T-helper 2 cell treated with Interferon-gamma antibody and Interleukin-4, amounts not matched to agents 5 μg/mL and 100 μg/mL, for 36 hours (primary cell): ENCODE measurements around the gene PWWP2A.

ENCODE experiments used
- DNase-seq: peaks from one replicate; pipeline ENCODE4 v3.0.0; 2021; ENCODE audit warnings: low spot score
- H3K27ac Mint-ChIP-seq: one replicate; pipeline ENCODE4 v1.8.0; 2021; ENCODE audit warnings: mild to moderate bottlenecking, mixed read lengths
- H3K27me3 Mint-ChIP-seq: one replicate; pipeline ENCODE4 v1.8.0; 2021; ENCODE audit warnings: low read depth, mixed read lengths
- H3K36me3 Mint-ChIP-seq: one replicate; pipeline ENCODE4 v1.8.0; 2021; ENCODE audit warnings: low read depth, mixed read lengths
- H3K4me1 Mint-ChIP-seq: one replicate; pipeline ENCODE4 v1.8.0; 2021; ENCODE audit warnings: low read depth, mixed read lengths
- H3K4me3 Mint-ChIP-seq: one replicate; pipeline ENCODE4 v1.8.0; 2022; ENCODE audit warnings: mild to moderate bottlenecking, moderate library complexity, mixed read lengths
- H3K9me3 Mint-ChIP-seq: one replicate; pipeline ENCODE4 v1.8.0; 2021; ENCODE audit warnings: mixed read lengths

Gene PWWP2A

DNA sequence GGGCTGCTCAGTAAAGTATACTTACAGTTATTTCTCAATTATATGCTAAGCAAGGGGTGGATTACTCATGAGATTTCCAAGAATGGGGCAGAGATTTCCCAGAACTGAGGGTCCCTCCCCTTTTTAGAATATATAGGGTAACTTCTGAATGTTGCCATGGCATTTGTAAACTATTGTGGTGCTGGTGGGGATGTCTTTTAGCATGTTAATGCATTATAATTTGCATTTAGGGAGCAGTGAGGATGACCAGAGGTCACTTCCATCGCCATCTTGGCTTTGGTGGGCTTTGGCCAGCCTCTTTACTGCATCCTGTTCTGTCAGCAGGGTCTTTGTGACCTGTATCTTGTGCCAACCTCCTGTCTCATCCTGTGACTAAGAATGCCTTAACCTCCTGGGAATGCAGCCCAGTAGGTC, 74.9 kb downstream of the PWWP2A start:
- H3K9me3 Mint-ChIP-seq: no peaks in the 10 kb centered on the region
- no peaks in the 10 kb centered on the region for H3K27me3 Mint-ChIP-seq
- H3K27ac Mint-ChIP-seq: no peak overlapping the region
- H3K36me3 Mint-ChIP-seq: peaks cover 25% of the 10 kb centered on the region
- DNase-seq: no peak
- peaks cover 4% of the 10 kb centered on the region for H3K4me1 Mint-ChIP-seq
- no peak overlapping the region for H3K4me3 Mint-ChIP-seq

GRCh38 chr5:160042671-160043070, 76.6 kb downstream of the PWWP2A start:
- H3K4me3 Mint-ChIP-seq: no peak overlapping the region
- no peaks in the 10 kb centered on the region for H3K27me3 Mint-ChIP-seq
- H3K9me3 Mint-ChIP-seq: no peaks in the 10 kb centered on the region
- no peak for DNase-seq
- H3K36me3 Mint-ChIP-seq: peaks cover 27% of the 10 kb centered on the region
- no peak overlapping the region for H3K27ac Mint-ChIP-seq
- H3K4me1 Mint-ChIP-seq: peaks cover 4% of the 10 kb centered on the region
